H1 (cell line): ENCODE data around the gene DMXL2. TPM values are rescaled to one million over a fixed set of nuclear protein-coding genes. Genes with fewer than 3 reads are reported as not detected.

ENCODE experiments used
- CTCF ChIP-seq, 3 experiments: IDR thresholded peaks; 1 replicate in 2 of 3; 2 replicates in 1 of 3; pipeline versions ENCODE4 v1.5.1 to v1.6.1; 2011; ENCODE audit warnings: low read length in 3 of 3, mild to moderate bottlenecking in 3 of 3, inconsistent platforms in 2 of 3, low read depth in 1 of 3, moderate library complexity in 1 of 3; ENCODE audit not compliant: insufficient read depth in 1 of 3; ENCODE audit errors: control extremely low read depth in 1 of 3
- HDAC6 ChIP-seq: IDR thresholded peaks from one replicate; pipeline ENCODE4 v1.7.1; 2012; ENCODE audit warnings: low read depth, mild to moderate bottlenecking, inconsistent platforms, low read length, moderate library complexity
- polyA plus RNA-seq, 7 experiments: library from polyadenylated mRNA; depleted of rRNA in 3 of 7; stranded (reverse) in 5 of 7; unstranded in 2 of 7; fragments of >200 nt in 5 of 7; fragments of 200-250 nt in 2 of 7; gene quantifications; 1 replicate in 5 of 7; 2 replicates in 1 of 7; 4 replicates in 1 of 7; pipeline versions ENCODE4 v1.2.1 to v1.2.3, GENCODE V29; 2011 to 2013; ENCODE audit warnings: missing spikeins in 2 of 7, mixed read lengths in 2 of 7
- total RNA-seq: library from RNA; stranded (reverse); fragmentation: NEBNext Ultra II Directional; extraction: Animal tissue kit (Norgen Biotek cat#: 25700); gene quantifications from 2 replicates; pipeline ENCODE4 v1.2.1, GENCODE V29; 2021

Gene DMXL2
- total and polyA plus RNA-seq, 2 of the 8 experiments (the other 6 are each of a cell fraction or from before 2014, with no cell fraction given), result 9.5 to 10.6 TPM

GRCh38 chr15:51624022-51624421 lies 1.5 kb upstream of the DMXL2 start (continued):
- TF ChIP-seq CTCF (IDR thresholded peaks at IDR 0.05; ENCODE audit: control extremely low read depth in 1 of 3, insufficient read depth in 1 of 3, low read depth in 1 of 3, low read length in 3 of 3) (no peak), HDAC6 (no peak)
- TF ChIP-seq, all 59 proteins: peak for 0
